ENCODE measurements around the gene TMEM114.

Gene TMEM114

GRCh38 chr16:8611886-8612600 is 21.7 kb upstream of the TMEM114 start:
- no peak for DNase-seq (ENCODE audit: low read depth)

GRCh38 chr16:8611122-8611521 is 20.8 kb upstream of the TMEM114 start:
- no peak for DNase-seq (ENCODE audit: low read depth)

GRCh38 chr16:8607214-8607613 is 16.9 kb upstream of the TMEM114 start:
- no peak for DNase-seq (ENCODE audit: low read depth)

GRCh38 chr16:8605554-8605953 is 15.2 kb upstream of the TMEM114 start:
- no peak for DNase-seq (ENCODE audit: low read depth)

- no peak for DNase-seq (ENCODE audit: low read depth)
Measured at GRCh38 chr16:8600144-8600775, 9.9 kb upstream of the TMEM114 start.

- no peak for DNase-seq (ENCODE audit: low read depth)
Measured at GRCh38 chr16:8596581-8596980, 6.3 kb upstream of the TMEM114 start.

- DNase-seq (ENCODE audit: low read depth), result no peak
Measured at GRCh38 chr16:8595783-8596182, 5.5 kb upstream of the TMEM114 start.

GRCh38 chr16:8594149-8594666 is 3.9 kb upstream of the TMEM114 start:
- DNase-seq (ENCODE audit: low read depth), result no peak

GRCh38 chr16:8591451-8591850 is 1.1 kb upstream of the TMEM114 start:
- no peak for DNase-seq (ENCODE audit: low read depth)

GRCh38 chr16:8590811-8591210 is 500 bp upstream of the TMEM114 start:
- no peak for DNase-seq (ENCODE audit: low read depth)

- no peak for DNase-seq (ENCODE audit: low read depth)
Measured at GRCh38 chr16:8589057-8589899, 1.0 kb downstream of the TMEM114 start.

- no peak for DNase-seq (ENCODE audit: low read depth)
Measured at GRCh38 chr16:8588682-8589056, 1.6 kb downstream of the TMEM114 start.

GRCh38 chr16:8587065-8587464 is 3.2 kb downstream of the TMEM114 start:
- no peak for DNase-seq (ENCODE audit: low read depth)

GRCh38 chr16:8585857-8586256 is 4.5 kb downstream of the TMEM114 start:
- DNase-seq (ENCODE audit: low read depth), result no peak

GRCh38 chr16:8585041-8585440 is 5.3 kb downstream of the TMEM114 start:
- no peak for DNase-seq (ENCODE audit: low read depth)

GRCh38 chr16:8583732-8584131 is 6.6 kb downstream of the TMEM114 start:
- DNase-seq (ENCODE audit: low read depth), result no peak

GRCh38 chr16:8583199-8583598 is 7.1 kb downstream of the TMEM114 start:
- DNase-seq (ENCODE audit: low read depth), result no peak

GRCh38 chr16:8581831-8582580 is 8.3 kb downstream of the TMEM114 start:
- DNase-seq (ENCODE audit: low read depth), result no peak

GRCh38 chr16:8579559-8579958 is 10.8 kb downstream of the TMEM114 start:
- DNase-seq (ENCODE audit: low read depth), result no peak

GRCh38 chr16:8577678-8578304 is 12.5 kb downstream of the TMEM114 start:
- DNase-seq (ENCODE audit: low read depth), result no peak

- DNase-seq (ENCODE audit: low read depth), result no peak
Measured at GRCh38 chr16:8576141-8577004, 13.9 kb downstream of the TMEM114 start.

Data from fibroblast of the conjunctiva (primary cell).